IPS-NIHi11 (cell line): ENCODE measurements around the gene PROB1.
A peak's percentile ranks its signal among the peaks of the same experiment; 100 is the strongest.
"Not testable (repeated sequence)": the region's sequence is repeated elsewhere in the genome, so short reads cannot be mapped to it uniquely, and the experiment has no call there.

ENCODE experiments used
- DNase-seq: peaks from one replicate; pipeline ENCODE4 v3.0.0; 2012; ENCODE audit warnings: mixed read lengths, low spot score

PROB1 gene

GRCh38 chr5:139378941-139379361 is 16.0 kb downstream of the PROB1 start:
- no peak for DNase-seq

- peak; percentile 77 for DNase-seq
These were observed 16.6 kb downstream of the PROB1 start for GRCh38 chr5:139378101-139378825.

DNA sequence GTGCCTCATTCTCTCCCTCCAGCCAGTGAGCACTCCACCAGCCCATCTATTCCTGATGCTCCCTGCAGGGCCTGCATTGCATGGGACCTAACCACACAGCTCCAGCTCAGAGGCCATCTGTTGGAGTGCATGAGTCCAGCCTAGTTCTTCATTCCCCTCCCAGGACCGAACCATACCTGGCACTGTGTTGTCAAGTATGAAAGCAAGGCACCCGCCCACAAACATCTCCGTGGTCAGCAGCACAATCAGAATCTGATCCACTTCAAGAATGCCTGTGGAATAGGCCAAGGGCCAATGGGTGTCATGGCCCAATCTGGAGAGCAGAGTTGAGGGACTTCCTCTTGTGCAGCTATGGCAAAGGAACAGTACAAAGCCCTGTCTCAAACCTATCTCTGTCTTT is 17.7 kb downstream of the PROB1 start:
- DNase-seq: no peak

DNA sequence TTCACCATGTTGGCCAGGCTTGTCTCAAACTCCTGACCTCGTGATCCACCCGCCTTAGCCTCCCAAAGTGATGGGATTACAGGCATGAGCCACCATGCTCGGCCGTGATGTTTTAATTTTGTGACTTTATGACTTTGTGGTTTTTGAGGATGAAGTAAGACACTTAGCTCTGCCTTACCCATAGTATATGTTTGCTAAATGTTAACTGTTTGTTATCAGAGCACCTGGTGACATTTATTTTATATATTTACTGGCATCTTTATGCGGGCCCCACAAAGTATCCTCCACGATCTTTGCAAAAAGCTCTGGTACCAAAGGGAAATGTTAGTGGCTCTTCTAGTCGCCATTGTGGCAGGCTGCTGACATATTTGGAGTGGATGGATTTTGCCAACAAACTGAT is 18.5 kb downstream of the PROB1 start:
- DNase-seq: no peak

DNA sequence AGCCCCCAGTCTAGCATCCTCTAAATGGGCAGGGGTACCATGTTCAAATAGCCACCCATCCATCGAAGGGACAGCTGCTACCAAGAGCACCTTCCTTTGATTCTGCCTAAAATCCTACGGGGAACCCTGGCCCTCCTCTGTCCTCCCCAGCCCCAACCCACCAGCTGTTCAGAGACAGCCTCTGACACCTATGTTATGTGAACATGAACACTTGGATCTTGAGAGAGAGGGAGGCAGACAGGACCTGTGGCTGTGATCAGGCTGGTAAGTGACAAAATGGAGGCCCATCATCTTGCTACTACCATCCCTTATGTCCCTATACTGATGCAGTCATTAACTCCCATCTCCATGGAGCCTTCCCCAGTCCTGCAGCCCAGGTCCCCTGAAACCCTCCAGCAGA is 20.0 kb downstream of the PROB1 start:
- no peak for DNase-seq

DNA sequence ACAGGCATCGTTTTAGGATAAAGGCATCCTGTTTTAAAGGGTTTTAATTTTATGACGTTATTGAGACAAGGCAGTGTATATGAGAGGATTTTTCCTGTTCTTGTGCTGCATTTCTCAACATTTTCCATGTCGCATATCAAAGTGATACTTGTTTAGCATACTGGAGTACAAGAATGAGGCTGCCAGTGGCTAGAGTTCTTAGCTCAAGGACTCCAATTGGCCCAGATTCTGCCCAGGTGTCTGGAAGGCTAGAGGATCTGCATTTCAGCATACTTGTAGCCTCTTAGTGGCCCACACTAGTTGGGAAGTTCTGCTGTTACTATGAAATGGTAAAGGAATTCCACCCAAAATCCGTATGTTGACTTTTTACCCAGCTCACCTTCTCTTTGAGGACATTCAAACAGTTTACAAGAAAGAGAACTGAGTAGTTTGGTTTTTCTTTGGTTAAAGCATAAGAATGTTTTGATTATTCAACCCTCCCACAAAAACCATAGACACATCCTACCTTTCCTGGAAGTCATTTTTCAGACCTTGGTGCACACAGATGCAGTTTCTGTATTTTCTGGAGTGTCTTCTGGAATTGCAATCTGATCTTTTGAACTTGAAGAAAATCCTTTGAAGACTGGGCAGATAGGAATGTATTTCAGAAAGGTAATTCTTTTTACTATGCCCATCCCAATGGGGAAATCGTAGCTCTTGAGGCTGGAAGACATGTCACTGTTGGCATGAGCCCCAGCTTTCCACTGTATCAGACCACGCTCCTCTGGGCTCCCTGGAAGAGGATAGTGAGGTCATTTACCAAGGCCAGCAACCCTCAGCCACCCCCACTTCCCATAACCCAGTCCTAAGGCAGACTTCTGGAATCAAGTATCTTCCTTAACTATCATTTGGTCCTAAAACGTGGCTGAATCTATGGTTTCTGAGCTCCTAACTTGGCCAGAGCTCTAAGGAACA is 23.1 kb downstream of the PROB1 start:
- no peak for DNase-seq

GRCh38 chr5:139369181-139369580 is 25.7 kb downstream of the PROB1 start:
- DNase-seq: no peak

DNA sequence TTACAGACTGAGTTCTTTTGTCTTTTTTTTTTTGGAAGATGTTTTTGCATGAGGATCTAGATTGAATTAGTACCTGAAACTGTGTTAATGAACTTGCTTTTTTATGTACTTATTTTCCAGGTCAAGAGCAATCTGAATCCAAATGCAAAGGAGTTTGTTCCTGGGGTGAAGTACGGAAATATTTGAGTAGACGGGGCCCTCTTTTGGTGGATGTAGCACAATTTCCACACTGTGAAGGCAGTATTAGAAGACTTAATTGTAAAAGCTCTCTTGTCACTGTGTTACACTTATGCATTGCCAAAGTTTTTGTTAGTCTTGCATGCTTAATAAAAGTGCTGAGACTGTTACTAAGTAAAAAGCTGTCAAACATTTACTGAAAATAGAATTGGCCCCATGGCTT is 26.3 kb downstream of the PROB1 start:
- DNase-seq: no peak

GRCh38 chr5:139364466-139364865 is 30.4 kb downstream of the PROB1 start:
- no peak for DNase-seq

DNA sequence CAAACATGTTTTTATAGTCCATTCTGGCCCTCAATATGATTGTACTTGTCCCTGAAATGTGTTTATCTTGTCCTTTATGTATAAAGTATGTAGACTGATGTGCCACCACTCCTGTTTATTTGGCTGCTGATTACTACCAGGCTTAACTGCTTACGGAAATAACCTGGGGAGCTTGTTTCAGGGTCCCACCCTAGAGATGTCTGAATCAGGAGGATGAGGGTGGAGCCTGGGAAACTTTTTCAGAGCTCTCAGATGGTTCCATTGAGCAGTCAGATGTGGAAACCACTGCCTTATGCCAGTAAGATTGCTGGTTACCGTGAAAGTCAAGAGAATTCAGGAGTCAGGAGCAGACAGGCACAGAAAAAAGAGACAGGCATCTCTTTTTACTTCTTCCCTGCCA is 31.0 kb downstream of the PROB1 start:
- DNase-seq: no peak

DNA sequence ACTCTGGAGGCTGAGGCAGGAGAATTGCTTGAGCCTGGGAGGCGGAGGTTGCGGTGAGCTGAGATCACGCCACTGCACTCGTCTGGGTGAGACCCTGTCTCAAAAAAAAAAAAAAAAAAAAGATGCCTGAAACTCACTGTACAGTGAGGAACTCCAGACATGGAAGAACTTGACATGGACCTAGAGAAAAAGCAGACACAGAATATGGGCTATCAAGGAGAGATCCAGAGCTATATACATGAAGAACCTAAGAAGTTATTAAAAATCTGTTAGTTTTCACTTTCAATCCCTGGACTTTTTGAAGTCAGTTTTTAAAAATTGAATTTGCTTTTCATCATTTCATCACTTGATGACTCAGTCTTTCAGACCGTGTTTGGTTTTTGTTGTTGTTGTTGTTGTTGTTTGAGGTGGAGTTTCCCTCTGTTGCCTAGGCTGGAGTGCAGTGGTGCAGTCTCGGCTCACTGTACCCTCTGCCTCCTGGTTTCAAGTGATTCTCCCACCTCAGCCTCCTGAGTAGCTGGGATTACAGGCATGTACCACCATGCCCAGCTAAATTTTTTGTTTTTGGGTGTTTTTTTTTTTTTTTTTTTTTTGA is 33.0 kb downstream of the PROB1 start:
- no peak for DNase-seq

DNA sequence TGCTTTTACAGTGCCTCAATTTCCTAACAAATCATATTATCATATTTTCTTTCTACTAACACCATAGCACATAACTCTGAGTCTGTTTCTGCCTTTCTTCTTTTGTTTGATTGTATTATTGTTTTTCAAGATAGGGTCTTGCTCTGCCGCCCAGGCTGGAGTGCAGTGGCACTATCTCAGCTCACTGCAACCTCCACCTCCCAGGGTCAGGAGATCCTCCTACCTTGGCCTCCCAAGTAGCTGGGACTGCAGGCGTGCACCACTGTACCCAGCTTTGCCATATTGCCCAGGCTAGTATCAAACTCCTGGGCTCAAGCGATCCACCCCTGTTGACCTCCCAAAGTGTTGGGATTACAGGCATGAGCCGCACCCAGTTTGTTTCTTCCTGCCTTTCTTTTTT is 34.5 kb downstream of the PROB1 start:
- DNase-seq: no peak

DNA sequence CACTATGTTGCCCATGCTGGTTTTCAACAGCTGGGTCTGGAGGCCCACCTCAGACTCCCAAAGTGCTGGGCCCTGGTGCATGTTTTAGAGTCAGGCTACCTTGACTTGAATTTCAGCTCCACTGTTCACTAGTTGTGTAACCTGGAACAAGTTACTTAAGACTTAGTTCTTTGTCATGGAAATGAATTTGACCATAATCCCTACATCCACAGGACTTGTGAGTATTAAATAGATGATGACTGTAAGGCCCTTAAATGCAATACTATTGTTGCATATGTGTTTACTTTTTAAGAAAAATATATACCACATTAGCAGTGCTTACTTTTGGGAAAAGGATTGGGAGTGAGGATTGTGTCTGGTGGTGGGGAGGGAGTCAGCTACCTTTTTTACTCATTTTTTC is 36.8 kb downstream of the PROB1 start:
- no peak for DNase-seq

DNA sequence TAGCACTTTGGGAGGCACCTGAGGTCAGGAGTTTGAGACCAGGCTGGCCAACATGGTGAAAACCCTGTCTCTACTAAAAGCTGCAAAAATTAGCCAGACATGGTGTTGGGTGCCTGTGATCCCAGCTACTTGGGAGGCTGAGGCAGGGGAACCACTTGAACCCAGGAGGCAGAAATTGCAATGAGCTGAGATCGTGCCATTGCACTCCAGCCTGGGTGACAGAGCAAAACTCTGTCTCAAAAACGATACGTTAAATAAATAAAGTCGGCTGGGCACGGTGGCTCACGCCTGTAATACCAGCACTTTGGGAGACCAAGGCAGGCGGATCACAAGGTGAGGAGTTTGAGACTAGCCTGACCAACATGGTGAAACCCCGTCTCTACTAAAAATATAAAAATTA is 39.0 kb downstream of the PROB1 start:
- not testable (repeated sequence) for DNase-seq

GRCh38 chr5:139354186-139354585 is 40.7 kb downstream of the PROB1 start:
- no peak for DNase-seq

- DNase-seq: not testable (repeated sequence)
These were observed 47.0 kb downstream of the PROB1 start for GRCh38 chr5:139347863-139348262.

DNA sequence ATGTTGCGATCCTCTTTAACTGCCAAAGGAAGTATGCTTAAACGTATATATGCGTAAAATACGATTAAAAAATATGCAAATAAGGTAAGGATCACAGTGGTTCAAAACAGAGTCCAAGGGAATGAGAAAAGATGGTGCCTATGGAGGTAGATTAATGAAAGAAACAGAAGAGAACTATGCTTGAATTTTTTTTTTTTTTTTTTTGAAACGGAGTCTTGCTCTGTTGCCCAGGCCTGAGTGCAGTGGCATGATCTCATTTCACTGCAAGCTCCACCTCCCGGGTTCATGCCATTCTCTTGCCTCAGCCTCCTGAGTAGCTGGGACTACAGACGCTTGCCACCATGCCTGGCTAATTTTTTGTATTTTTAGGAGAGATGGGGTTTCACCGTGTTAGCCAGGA is 49.5 kb downstream of the PROB1 start:
- DNase-seq: not testable (repeated sequence)

- no peak for DNase-seq
These were observed 50.7 kb downstream of the PROB1 start for GRCh38 chr5:139344177-139344576.

GRCh38 chr5:139343476-139343875 is 51.4 kb downstream of the PROB1 start:
- DNase-seq: no peak

DNA sequence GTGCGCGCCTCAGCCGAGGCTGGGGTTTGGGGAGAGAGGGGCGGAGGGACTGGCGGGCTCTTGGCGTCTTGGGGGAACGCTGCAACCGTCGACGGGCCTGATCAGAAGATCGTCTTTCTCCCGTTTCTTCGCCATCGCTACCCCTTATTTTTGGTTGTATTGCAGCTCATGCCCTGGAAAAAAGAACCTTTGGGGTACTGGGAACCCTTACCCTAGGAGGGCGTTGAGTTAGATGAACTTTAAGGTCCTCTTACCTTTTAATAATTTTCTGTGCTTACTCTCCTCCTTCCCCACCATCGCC is 52.5 kb downstream of the PROB1 start:
- DNase-seq: no peak

DNA sequence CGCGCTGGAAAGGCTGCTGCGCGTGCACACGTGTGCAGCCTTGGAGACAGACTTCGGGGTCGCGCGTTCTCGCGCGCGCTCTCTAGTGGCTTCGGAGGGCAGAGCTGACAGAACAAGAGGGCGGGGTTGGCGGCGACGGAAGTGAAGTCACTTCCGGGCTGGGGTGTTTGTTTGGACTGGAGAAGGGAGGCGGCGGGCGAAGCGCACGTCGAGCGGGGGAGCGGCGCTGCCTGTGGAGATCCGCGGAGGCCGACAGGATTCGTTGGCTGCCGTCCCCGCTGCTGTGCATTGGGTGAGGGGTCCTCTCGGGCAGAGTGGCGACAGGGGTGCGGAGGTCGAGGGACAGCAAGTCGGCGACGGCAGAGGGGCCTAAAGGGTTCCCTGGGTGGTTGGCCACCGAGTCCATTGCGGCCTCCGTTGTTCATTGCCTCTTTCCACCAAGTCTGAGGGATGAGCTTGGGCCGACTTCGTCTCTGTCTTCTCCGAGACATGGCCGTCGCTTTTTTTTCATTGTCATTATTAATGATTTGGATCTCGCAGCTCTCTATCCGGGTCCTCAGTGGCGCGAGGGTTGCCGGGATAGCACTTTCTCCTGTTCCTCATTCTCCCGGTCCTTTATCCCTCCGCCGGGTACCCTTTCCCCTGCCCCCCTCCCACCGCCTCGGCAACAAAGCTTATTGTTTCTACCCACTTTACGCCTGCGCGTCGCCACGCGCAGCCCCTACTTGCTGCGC is 53.0 kb downstream of the PROB1 start, which contains the start of gene PAIP2:
Gene PAIP2 (plus strand): TSS at position 166 of the 734 bp plus-strand sequence. CDS start 21,931 bp downstream, outside the sequence.
- peak; percentile 90 for DNase-seq

DNA sequence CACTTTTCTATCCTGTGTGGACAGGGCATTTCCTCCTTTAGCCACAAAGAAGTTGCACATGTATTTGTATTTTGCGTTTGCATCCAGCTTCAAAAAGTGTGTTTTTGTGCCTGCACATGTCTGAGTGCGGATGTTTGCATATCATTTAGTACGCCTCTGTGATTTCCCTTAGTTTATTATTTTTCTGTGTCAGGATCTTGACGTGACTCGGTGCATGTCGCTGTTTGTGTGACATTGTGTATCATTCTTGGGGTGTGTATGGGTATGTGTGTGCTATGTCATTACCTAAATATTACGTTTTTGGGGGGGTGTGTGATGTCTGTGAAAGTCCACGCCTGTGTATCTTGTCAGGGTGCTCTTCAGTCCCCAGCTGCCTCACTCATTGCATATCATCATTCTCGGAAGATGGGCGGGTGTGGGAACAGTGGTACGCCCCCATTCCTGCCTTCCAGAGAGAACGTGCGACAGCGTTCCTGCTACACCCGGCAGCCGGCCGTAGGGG is 53.7 kb downstream of the PROB1 start:
- no peak for DNase-seq
